Transverse colon (tissue), 4 donors: ENCODE results near the gene RBBP8NL. TPM values are rescaled to one million over a fixed set of nuclear protein-coding genes. Genes with fewer than 3 reads are reported as not detected.

Experiments used
- DNase-seq: peaks from one replicate; pipeline ENCODE4 v3.0.0-alpha.2; 2019
- H3K27ac ChIP-seq, 4 donors: fragments of 200-600 bp; sonication (generic); 2 replicates each; pipeline ENCODE4 v1.5.1; 2016 to 2018; ENCODE audit warnings: inconsistent platforms in 4 of 4
- H3K27me3 ChIP-seq: fragments of 200-600 bp; sonication (generic); 2 replicates; pipeline ENCODE4 v1.5.1; 2017; ENCODE audit warnings: inconsistent platforms
- H3K36me3 ChIP-seq, 4 donors: fragments of 200-600 bp; sonication (generic); 2 replicates each; pipeline ENCODE4 v1.5.1; 2017 to 2019; ENCODE audit warnings: inconsistent platforms in 4 of 4
- H3K4me1 ChIP-seq, 4 donors: fragments of 200-600 bp; sonication (generic); 2 replicates each; pipeline ENCODE4 v1.5.1; 2017 to 2020; ENCODE audit warnings: inconsistent platforms in 4 of 4
- H3K4me3 ChIP-seq, 4 donors: fragments of 200-600 bp; sonication (generic); 1 replicate in 1 of 4; 2 replicates in 3 of 4; pipeline versions ENCODE4 v1.5.1 to v1.6.1; 2017 to 2019; ENCODE audit warnings: inconsistent platforms in 4 of 4
- H3K9me3 ChIP-seq, 2 donors: fragments of 200-600 bp; sonication (generic); 2 replicates each; pipeline ENCODE4 v1.5.1; 2017 to 2019; ENCODE audit warnings: inconsistent platforms in 2 of 2
- CTCF ChIP-seq, 5 experiments: fragments of 200-600 bp in 3 of 5; fragments of 450-650 bp in 2 of 5; sonication (generic) in 3 of 5; IDR thresholded peaks; 1 replicate in 2 of 5; 2 replicates in 3 of 5; pipeline ENCODE4 v1.5.1; 2016 to 2017; ENCODE audit warnings: antibody characterized with exemption in 5 of 5, inconsistent platforms in 3 of 5, mild to moderate bottlenecking in 2 of 5, moderate library complexity in 1 of 5
- EP300 ChIP-seq: sonication (generic); formaldehyde crosslinking; IDR thresholded peaks from one replicate; pipeline ENCODE4 v1.6.1; 2017; ENCODE audit warnings: antibody characterized with exemption, low read depth
- POLR2A ChIP-seq: fragments of 450-650 bp; IDR thresholded peaks from one replicate; pipeline ENCODE4 v1.6.1; 2016; ENCODE audit warnings: antibody characterized with exemption, mild to moderate bottlenecking, moderate library complexity
- POLR2AphosphoS5 ChIP-seq, 3 donors: sonication (generic); formaldehyde crosslinking; IDR thresholded peaks; one replicate each; pipeline ENCODE4 v1.6.1; 2016; ENCODE audit warnings: antibody characterized with exemption in 3 of 3
- WGBS, 2 donors: methylation state at CpG; one replicate each; pipeline ENCODE4 v1.1.5; 2018; ENCODE audit warnings: low coverage in 1 of 2; 5-methylcytosine and 5-hydroxymethylcytosine counted together
- in situ Hi-C, 4 donors: fragments of 200-750 bp; cut with MboI; loops; one replicate each; pipeline versions ENCODE4 v1.15.0 to v1.15.1; 2017; ENCODE audit warnings: low sequenced_read_pairs in 3 of 4, low pct_ligation_motif_present in 1 of 4, low pct_unique_long_range_greater_than_20kb in 1 of 4
- intact Hi-C: fragments of 100-400 bp; cut with DNase I; formaldehyde crosslinking; loops from one replicate; pipeline ENCODE4 v1.15.1; 2023; ENCODE audit warnings: low total_unique reads
- total RNA-seq, 4 donors: library from RNA; depleted of rRNA; stranded (reverse); fragments of >200 nt; gene quantifications; one replicate each; pipeline ENCODE4 v1.1.0, GENCODE V29; 2016

Gene RBBP8NL
- total RNA-seq, 4 donors from 2014 or later: 0.75 to 9.4 (median 4.3) TPM

- no peak overlapping the region for H3K4me3 ChIP-seq
- H3K27me3 ChIP-seq: peaks cover 19% of the 10 kb centered on the region
- no peak for DNase-seq
- H3K9me3 ChIP-seq: no peaks in the 10 kb centered on the region
- in situ Hi-C loops: no loop called here
- intact Hi-C loops: no loop called here
- no peaks in the 10 kb centered on the region for H3K4me1 ChIP-seq
- 68% methylated on average over 15 of the region's 15 CpGs; no CpG with 5 or more reads in 1 of the 2 donors for WGBS, 2 donors
- no peaks in the 10 kb centered on the region for H3K36me3 ChIP-seq
- TF ChIP-seq EP300: no peak
- no peak for TF ChIP-seq POLR2A
- no peak for TF ChIP-seq CTCF (IDR thresholded peaks at IDR 0.05)
- TF ChIP-seq POLR2AphosphoS5 (IDR thresholded peaks at IDR 0.05): no peak
- no peak overlapping the region for H3K27ac ChIP-seq
Observed at GRCh38 chr20:62460678-62461077, 33.3 kb upstream of the RBBP8NL start.

GRCh38 chr20:62459488-62459887 lies 32.1 kb upstream of the RBBP8NL start:
- Histone ChIP-seq H3K27ac (no peak overlapping the region), H3K36me3 (no peaks in the 10 kb centered on the region), H3K4me1 (no peaks in the 10 kb centered on the region), H3K9me3 (no peaks in the 10 kb centered on the region), H3K4me3 (no peak overlapping the region), H3K27me3 (peaks cover 19% of the 10 kb centered on the region)
- 73% methylated on average over 14 of the region's 14 CpGs; no CpG with 5 or more reads in 1 of the 2 donors for WGBS, 2 donors
- intact Hi-C loops (no loop called here), in situ Hi-C loops (no loop called here)
- DNase-seq: no peak
- no peak for TF ChIP-seq POLR2A
- no peak for TF ChIP-seq POLR2AphosphoS5 (IDR thresholded peaks at IDR 0.05)
- no peak for TF ChIP-seq CTCF (IDR thresholded peaks at IDR 0.05)
- no peak for TF ChIP-seq EP300

- H3K9me3 ChIP-seq: no peaks in the 10 kb centered on the region
- H3K27me3 ChIP-seq: peaks cover 19% of the 10 kb centered on the region
- no peak overlapping the region for H3K4me3 ChIP-seq
- TF ChIP-seq CTCF (IDR thresholded peaks at IDR 0.05): no peak
- no peak for TF ChIP-seq POLR2AphosphoS5 (IDR thresholded peaks at IDR 0.05)
- TF ChIP-seq POLR2A: no peak
- no peak for TF ChIP-seq EP300
- intact Hi-C loops (no loop called here), in situ Hi-C loops (no loop called here)
- no peak overlapping the region for H3K27ac ChIP-seq
- WGBS, 2 donors: 20 to 72% methylated on average over 1 to 28 of the region's 41 CpGs
- no peaks in the 10 kb centered on the region for H3K4me1 ChIP-seq
- no peaks in the 10 kb centered on the region for H3K36me3 ChIP-seq
- no peak for DNase-seq
Observed at GRCh38 chr20:62458275-62459251, 31.2 kb upstream of the RBBP8NL start.

GRCh38 chr20:62457831-62458230 lies 30.5 kb upstream of the RBBP8NL start:
- intact Hi-C loops: no loop called here
- H3K4me1 ChIP-seq: no peaks in the 10 kb centered on the region
- TF ChIP-seq CTCF (IDR thresholded peaks at IDR 0.05): no peak
- TF ChIP-seq EP300: no peak
- no peak for TF ChIP-seq POLR2AphosphoS5 (IDR thresholded peaks at IDR 0.05)
- TF ChIP-seq POLR2A: no peak

More at GRCh38 chr20:62457831-62458230, 30.5 kb upstream of the RBBP8NL start:
- peaks cover 19% of the 10 kb centered on the region for H3K27me3 ChIP-seq
- no peaks in the 10 kb centered on the region for H3K36me3 ChIP-seq
- no peak overlapping the region for H3K4me3 ChIP-seq
- DNase-seq: no peak
- H3K9me3 ChIP-seq: no peaks in the 10 kb centered on the region
- in situ Hi-C loops: no loop called here
- H3K27ac ChIP-seq: no peak overlapping the region
- WGBS, 2 donors: 84% methylated on average over 20 of the region's 20 CpGs; no CpG with 5 or more reads in 1 of the 2 donors
